Keratinocyte (primary cell): ENCODE measurements around the gene PCGF3.

Experiments
- CTCF ChIP-seq, 3 experiments: IDR thresholded peaks in 1 of 3; conservative IDR thresholded peaks in 1 of 3; optimal IDR thresholded peaks in 1 of 3; 2 replicates in 2 of 3; 3 replicates in 1 of 3; pipeline versions ENCODE3 to v1.5.1; 2011; ENCODE audit warnings: low read length in 3 of 3, mild to moderate bottlenecking in 3 of 3, moderate library complexity in 2 of 3, control low read depth in 1 of 3, inconsistent platforms in 1 of 3; ENCODE audit not compliant: insufficient read depth in 2 of 3; ENCODE audit errors: extremely low read depth in 1 of 3
- EZH2 ChIP-seq: IDR thresholded peaks from one replicate; pipeline ENCODE4 v1.6.1; 2012; ENCODE audit warnings: inconsistent platforms, mild to moderate bottlenecking, low read length, moderate library complexity

- TF ChIP-seq CTCF (optimal IDR thresholded peaks at IDR 0.05 in 1 of 3, IDR thresholded peaks at IDR 0.05 in 1 of 3, conservative IDR thresholded peaks at IDR 0.05 in 1 of 3; ENCODE audit: extremely low read depth in 1 of 3, insufficient read depth in 2 of 3, low read length in 3 of 3), result no peak
- TF ChIP-seq EZH2, result peak; percentile 12
Measured at GRCh38 chr4:795726-796119, 90.1 kb downstream of the PCGF3 start.
